Body of pancreas (tissue), 4 donors: Measurements from ENCODE around the gene MAP3K12.

Source experiments
- POLR2A ChIP-seq, 3 donors: fragments of 450-650 bp; IDR thresholded peaks; one replicate each; pipeline ENCODE4 v1.6.1; 2016; ENCODE audit warnings: antibody characterized with exemption in 3 of 3, mild to moderate bottlenecking in 2 of 3
- TF ChIP-seq, protein P1 (sequence below), 7 experiments: fragments of 450-650 bp in 4 of 7; fragments of 200-600 bp in 3 of 7; sonication (generic) in 3 of 7; IDR thresholded peaks; one replicate each; pipeline ENCODE4 v1.5.1; 2016 to 2019; ENCODE audit warnings: antibody characterized with exemption in 7 of 7

DNA sequence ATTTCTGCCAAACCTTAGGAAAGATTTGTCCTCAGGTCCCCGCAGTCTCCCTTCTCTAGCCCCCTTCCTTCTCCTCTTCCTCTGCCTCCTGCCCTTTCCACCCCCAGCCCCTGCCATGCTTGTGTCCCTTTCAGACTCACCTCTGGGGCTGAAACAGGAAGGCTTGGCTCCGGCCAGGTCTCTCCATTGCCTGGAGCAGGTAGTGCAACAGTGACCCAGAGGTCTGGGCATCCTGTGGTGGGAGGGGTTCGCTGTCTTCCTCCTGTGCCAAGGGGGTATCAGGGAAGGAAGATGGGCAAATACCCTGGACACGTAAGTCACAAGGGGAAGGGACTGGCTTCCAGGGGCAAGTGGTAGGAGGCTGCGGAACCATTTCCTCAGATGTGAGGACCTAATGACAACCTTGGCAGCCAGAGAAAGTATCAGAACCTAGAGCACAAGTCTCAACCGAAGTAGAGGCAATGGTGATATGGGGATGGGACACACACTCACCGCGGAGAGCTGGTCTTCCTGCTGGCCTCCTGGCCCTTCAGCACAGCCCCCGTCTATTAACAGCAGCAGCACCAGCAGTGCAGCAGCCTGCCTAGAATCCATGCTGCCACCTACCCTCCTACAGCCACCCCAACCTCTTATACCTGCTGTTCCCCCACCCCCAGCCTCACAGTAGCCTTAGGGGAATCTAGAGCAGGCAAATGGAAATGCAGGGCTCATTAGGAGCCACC is 7.8 kb upstream of the MAP3K12 start, which contains the start of gene NPFF:
- TF ChIP-seq POLR2A (IDR thresholded peaks at IDR 0.05), result no peak
- TF ChIP-seq, protein P1, sequence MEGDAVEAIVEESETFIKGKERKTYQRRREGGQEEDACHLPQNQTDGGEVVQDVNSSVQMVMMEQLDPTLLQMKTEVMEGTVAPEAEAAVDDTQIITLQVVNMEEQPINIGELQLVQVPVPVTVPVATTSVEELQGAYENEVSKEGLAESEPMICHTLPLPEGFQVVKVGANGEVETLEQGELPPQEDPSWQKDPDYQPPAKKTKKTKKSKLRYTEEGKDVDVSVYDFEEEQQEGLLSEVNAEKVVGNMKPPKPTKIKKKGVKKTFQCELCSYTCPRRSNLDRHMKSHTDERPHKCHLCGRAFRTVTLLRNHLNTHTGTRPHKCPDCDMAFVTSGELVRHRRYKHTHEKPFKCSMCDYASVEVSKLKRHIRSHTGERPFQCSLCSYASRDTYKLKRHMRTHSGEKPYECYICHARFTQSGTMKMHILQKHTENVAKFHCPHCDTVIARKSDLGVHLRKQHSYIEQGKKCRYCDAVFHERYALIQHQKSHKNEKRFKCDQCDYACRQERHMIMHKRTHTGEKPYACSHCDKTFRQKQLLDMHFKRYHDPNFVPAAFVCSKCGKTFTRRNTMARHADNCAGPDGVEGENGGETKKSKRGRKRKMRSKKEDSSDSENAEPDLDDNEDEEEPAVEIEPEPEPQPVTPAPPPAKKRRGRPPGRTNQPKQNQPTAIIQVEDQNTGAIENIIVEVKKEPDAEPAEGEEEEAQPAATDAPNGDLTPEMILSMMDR (IDR thresholded peaks at IDR 0.05), result no peak
